ENCODE measurements around the gene SEMA4D.

SEMA4D gene

DNA sequence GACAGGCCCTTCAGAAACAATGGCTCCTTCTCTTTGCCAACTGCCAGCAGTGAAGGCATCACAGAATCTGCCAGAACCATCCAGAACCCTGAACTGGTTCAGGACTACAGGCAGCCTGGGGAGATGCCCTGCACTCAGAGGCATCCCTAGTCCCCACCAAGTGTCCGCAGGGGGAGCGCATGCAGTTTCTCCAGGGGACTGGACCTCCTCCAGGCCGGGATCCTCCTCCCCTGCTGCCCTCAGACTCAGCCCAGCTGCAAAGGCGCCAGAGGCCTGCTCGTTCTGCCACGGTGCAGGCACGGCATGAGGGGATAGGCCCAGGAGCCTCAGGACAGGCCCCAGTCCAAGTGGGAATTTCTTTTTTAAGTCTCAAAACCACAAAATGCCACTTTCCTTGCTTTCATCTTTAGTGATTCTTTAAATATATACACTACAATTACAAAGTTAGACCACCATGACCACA is 72.0 kb downstream of the SEMA4D start:
- H3K27me3 ChIP-seq (ENCODE audit: insufficient read depth, low read length, poor library complexity), result no peaks in the 10 kb centered on the region
- no peak overlapping the region for H3K9ac ChIP-seq (ENCODE audit: low read depth, low read length)
- peak overlapping the region; percentile 52 for H3K27ac ChIP-seq (ENCODE audit: low read length)
- TF ChIP-seq, protein P1, sequence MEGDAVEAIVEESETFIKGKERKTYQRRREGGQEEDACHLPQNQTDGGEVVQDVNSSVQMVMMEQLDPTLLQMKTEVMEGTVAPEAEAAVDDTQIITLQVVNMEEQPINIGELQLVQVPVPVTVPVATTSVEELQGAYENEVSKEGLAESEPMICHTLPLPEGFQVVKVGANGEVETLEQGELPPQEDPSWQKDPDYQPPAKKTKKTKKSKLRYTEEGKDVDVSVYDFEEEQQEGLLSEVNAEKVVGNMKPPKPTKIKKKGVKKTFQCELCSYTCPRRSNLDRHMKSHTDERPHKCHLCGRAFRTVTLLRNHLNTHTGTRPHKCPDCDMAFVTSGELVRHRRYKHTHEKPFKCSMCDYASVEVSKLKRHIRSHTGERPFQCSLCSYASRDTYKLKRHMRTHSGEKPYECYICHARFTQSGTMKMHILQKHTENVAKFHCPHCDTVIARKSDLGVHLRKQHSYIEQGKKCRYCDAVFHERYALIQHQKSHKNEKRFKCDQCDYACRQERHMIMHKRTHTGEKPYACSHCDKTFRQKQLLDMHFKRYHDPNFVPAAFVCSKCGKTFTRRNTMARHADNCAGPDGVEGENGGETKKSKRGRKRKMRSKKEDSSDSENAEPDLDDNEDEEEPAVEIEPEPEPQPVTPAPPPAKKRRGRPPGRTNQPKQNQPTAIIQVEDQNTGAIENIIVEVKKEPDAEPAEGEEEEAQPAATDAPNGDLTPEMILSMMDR (IDR thresholded peaks at IDR 0.05; ENCODE audit: borderline replicate concordance, extremely low read depth, low read length, poor library complexity, severe bottlenecking), result no peak
- no peak for TF ChIP-seq EZH2 (IDR thresholded peaks at IDR 0.05; ENCODE audit: borderline replicate concordance, low read depth, low read length, severe bottlenecking)
- DNase-seq (no peak), ATAC-seq (ENCODE audit: insufficient read depth, low read depth) (no peak)
- no peaks in the 10 kb centered on the region for H3K9me3 ChIP-seq (ENCODE audit: insufficient read depth, low read length, severe bottlenecking)
- H3K4me2 ChIP-seq (ENCODE audit: insufficient read depth, low read length), result no peak overlapping the region
- H2AFZ ChIP-seq (ENCODE audit: low read depth, low read length), result no peak overlapping the region
- H3K4me1 ChIP-seq (ENCODE audit: insufficient read depth, low read length), result peaks cover 25% of the 10 kb centered on the region
- H4K20me1 ChIP-seq (ENCODE audit: insufficient read depth, low read length), result peaks cover 92% of the 10 kb centered on the region
- peaks cover 100% of the 10 kb centered on the region for H3K79me2 ChIP-seq (ENCODE audit: insufficient read depth, low read length)
- peaks cover 49% of the 10 kb centered on the region for H3K36me3 ChIP-seq (ENCODE audit: insufficient read depth, low read length)
- H3K4me3 ChIP-seq (ENCODE audit: low read depth in 1 of 2, low read length in 2 of 2), result no peak overlapping the region

DNA sequence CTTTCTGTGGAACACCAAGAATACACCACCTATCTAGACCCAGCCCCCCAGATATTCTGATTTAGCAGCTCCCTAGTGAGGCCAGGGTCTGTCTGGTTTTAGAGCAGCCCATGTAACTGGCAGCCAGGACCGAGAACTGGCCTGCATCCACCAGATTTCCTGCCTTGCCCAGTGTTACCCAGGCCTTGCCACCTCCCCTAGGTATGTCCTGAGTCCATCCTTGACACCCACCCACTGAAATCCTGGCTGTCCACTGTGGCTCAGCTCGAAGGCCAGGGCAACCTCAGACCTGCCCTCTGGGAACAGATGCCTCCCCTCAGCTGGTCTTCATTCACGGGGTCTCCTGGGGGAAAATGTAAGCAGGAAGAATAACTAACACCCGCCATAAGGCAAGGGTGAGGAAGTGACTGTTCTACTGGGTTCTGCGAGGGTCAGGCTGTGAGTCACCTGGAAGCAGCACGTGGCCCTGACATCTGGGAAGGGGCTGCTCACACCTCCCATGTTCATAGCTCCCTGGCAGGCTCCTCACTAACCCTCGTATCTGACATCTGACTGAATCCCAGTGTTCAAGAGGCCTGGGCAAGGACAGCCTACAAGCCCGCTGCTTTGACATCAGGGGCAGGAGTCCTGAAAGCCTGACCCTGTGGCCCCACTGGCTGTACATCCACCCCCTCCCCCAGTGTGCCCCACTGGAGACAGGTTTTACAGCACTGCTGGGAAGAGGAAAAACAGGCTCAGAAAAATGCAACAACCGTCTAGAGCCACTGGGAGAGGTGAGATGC is 72.7 kb downstream of the SEMA4D start:
- DNase-seq (no peak), ATAC-seq (ENCODE audit: insufficient read depth, low read depth) (no peak)
- TF ChIP-seq, protein P1 (IDR thresholded peaks at IDR 0.05; ENCODE audit: borderline replicate concordance, extremely low read depth, low read length, poor library complexity, severe bottlenecking), result no peak
- TF ChIP-seq EZH2 (IDR thresholded peaks at IDR 0.05; ENCODE audit: borderline replicate concordance, low read depth, low read length, severe bottlenecking), result no peak
- Histone ChIP-seq H2AFZ (ENCODE audit: low read depth, low read length) (no peak overlapping the region), H3K9ac (ENCODE audit: low read depth, low read length) (no peak overlapping the region), H3K4me1 (ENCODE audit: insufficient read depth, low read length) (peaks cover 25% of the 10 kb centered on the region), H3K36me3 (ENCODE audit: insufficient read depth, low read length) (peaks cover 50% of the 10 kb centered on the region), H3K4me2 (ENCODE audit: insufficient read depth, low read length) (no peak overlapping the region), H3K27me3 (ENCODE audit: insufficient read depth, low read length, poor library complexity) (no peaks in the 10 kb centered on the region), H3K79me2 (ENCODE audit: insufficient read depth, low read length) (peaks cover 100% of the 10 kb centered on the region), H3K27ac (ENCODE audit: low read length) (peak overlapping the region; percentile 49), H3K4me3 (ENCODE audit: low read depth in 1 of 2, low read length in 2 of 2) (no peak overlapping the region), H4K20me1 (ENCODE audit: insufficient read depth, low read length) (peaks cover 93% of the 10 kb centered on the region), H3K9me3 (ENCODE audit: insufficient read depth, low read length, severe bottlenecking) (no peaks in the 10 kb centered on the region)

DNA sequence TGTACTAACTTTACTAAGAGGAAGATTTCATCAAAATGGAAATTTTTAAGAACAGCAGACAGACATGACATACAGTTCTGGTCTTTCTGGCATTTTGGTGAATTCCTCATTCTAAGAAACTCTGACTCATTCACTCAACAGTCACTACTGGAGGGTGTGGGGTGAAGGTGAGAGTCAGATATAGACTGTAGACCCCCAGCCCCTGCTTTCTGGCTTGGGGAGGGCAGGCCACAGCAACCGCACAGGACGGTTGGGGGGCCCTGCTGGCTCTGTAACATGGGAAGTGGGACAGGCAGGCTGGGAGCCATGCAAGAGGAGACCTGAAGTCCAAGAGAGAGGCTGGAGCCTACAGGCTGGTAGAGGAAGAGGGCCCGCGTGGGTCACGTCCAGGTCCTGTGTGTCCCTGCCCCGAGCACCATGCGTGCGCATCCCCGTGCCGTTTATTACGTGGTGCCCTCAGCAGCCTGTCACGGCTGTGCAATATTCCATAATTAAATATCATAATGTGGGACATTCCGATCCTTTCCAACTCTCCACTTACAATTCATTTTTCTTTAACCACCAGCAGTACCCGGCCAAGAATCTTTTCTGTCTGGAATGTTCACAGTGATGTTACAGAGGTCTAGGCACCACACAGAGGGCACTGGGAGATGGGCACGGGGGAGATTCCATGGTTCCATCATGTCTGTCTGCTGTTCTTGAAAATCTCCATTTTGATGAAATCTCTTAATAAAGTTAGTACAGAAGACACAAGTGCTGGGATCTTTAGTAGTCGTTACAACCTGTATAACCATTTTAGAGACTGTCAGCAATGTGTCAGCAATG is 75.5 kb downstream of the SEMA4D start:
- H3K27me3 ChIP-seq (ENCODE audit: insufficient read depth, low read length, poor library complexity), result no peaks in the 10 kb centered on the region
- peaks cover 100% of the 10 kb centered on the region for H3K79me2 ChIP-seq (ENCODE audit: insufficient read depth, low read length)
- no peaks in the 10 kb centered on the region for H3K9me3 ChIP-seq (ENCODE audit: insufficient read depth, low read length, severe bottlenecking)
- no peak for TF ChIP-seq EZH2 (IDR thresholded peaks at IDR 0.05; ENCODE audit: borderline replicate concordance, low read depth, low read length, severe bottlenecking)
- TF ChIP-seq, protein P1 (IDR thresholded peaks at IDR 0.05; ENCODE audit: borderline replicate concordance, extremely low read depth, low read length, poor library complexity, severe bottlenecking), result no peak
- ATAC-seq (ENCODE audit: insufficient read depth, low read depth), result peak; percentile 43
- DNase-seq, result peak; percentile 49
- no peak overlapping the region for H2AFZ ChIP-seq (ENCODE audit: low read depth, low read length)
- peaks cover 51% of the 10 kb centered on the region for H3K36me3 ChIP-seq (ENCODE audit: insufficient read depth, low read length)
- no peak overlapping the region for H3K27ac ChIP-seq (ENCODE audit: low read length)
- H3K4me1 ChIP-seq (ENCODE audit: insufficient read depth, low read length), result peaks cover 11% of the 10 kb centered on the region
- no peak overlapping the region for H3K4me3 ChIP-seq (ENCODE audit: low read depth in 1 of 2, low read length in 2 of 2)
- H3K9ac ChIP-seq (ENCODE audit: low read depth, low read length), result no peak overlapping the region
- no peak overlapping the region for H3K4me2 ChIP-seq (ENCODE audit: insufficient read depth, low read length)
- H4K20me1 ChIP-seq (ENCODE audit: insufficient read depth, low read length), result peaks cover 87% of the 10 kb centered on the region
